NAMALWA (cell line): ENCODE results near the gene RGS3.
"Not testable (repeated sequence)": the region's sequence is repeated elsewhere in the genome, so short reads cannot be mapped to it uniquely, and the experiment has no call there.

ENCODE experiments used
- DNase-seq: peaks from one replicate; pipeline ENCODE4 v3.0.0-alpha.2; 2015; ENCODE audit warnings: low spot score

RGS3 gene

GRCh38 chr9:113463418-113464285, at the start of gene RGS3:
Gene RGS3 (plus strand): TSS chr9:113463727. CDS start chr9:113463803, 76 bp downstream.
- DNase-seq: no peak

- DNase-seq: peak; percentile 70
These were observed 47.3 kb upstream of the RGS3 start for GRCh38 chr9:113416149-113416721.

GRCh38 chr9:113417370-113417769, 46.2 kb upstream of the RGS3 start:
- DNase-seq: no peak

- DNase-seq: no peak
These were observed 41.8 kb upstream of the RGS3 start for GRCh38 chr9:113421726-113422125.

- no peak for DNase-seq
These were observed 38.5 kb upstream of the RGS3 start for GRCh38 chr9:113425072-113425471.

- DNase-seq: no peak
These were observed 36.8 kb upstream of the RGS3 start for GRCh38 chr9:113426701-113427100.

GRCh38 chr9:113427629-113428028, 35.9 kb upstream of the RGS3 start:
- no peak for DNase-seq

GRCh38 chr9:113428062-113428615, 35.4 kb upstream of the RGS3 start:
- no peak for DNase-seq

GRCh38 chr9:113431191-113431590, 32.3 kb upstream of the RGS3 start:
- DNase-seq: no peak

- DNase-seq: no peak
These were observed 26.6 kb upstream of the RGS3 start for GRCh38 chr9:113436728-113437515.

GRCh38 chr9:113437716-113438115, 25.8 kb upstream of the RGS3 start:
- not testable (repeated sequence) for DNase-seq

GRCh38 chr9:113444736-113445135, 18.8 kb upstream of the RGS3 start:
- no peak for DNase-seq

GRCh38 chr9:113446323-113446740, 17.2 kb upstream of the RGS3 start:
- DNase-seq: peak; percentile 54

- no peak for DNase-seq
These were observed 14.2 kb upstream of the RGS3 start for GRCh38 chr9:113449376-113449775.

GRCh38 chr9:113452113-113452605, 11.4 kb upstream of the RGS3 start:
- DNase-seq: no peak

GRCh38 chr9:113454914-113455761, 8.4 kb upstream of the RGS3 start:
- no peak for DNase-seq

- DNase-seq: no peak
These were observed 7.3 kb upstream of the RGS3 start for GRCh38 chr9:113456235-113456634.

- DNase-seq: no peak
These were observed 2.2 kb upstream of the RGS3 start for GRCh38 chr9:113461285-113461684.

- no peak for DNase-seq
These were observed 1.6 kb upstream of the RGS3 start for GRCh38 chr9:113461943-113462342.

GRCh38 chr9:113462781-113463286, 693 bp upstream of the RGS3 start:
- DNase-seq: no peak

GRCh38 chr9:113464286-113464660, 746 bp downstream of the RGS3 start:
- no peak for DNase-seq
